Activated CD4-positive, CD25-positive, alpha-beta regulatory T cell treated with anti-CD3 and anti-CD28 coated beads, Interleukin-2, amount 50 U/mL, for 72 hours (primary cell): ENCODE measurements around the gene OR2G6.

Experiments used
- DNase-seq: peaks from one replicate; pipeline ENCODE4 v3.0.0; 2021

Gene OR2G6

DNA sequence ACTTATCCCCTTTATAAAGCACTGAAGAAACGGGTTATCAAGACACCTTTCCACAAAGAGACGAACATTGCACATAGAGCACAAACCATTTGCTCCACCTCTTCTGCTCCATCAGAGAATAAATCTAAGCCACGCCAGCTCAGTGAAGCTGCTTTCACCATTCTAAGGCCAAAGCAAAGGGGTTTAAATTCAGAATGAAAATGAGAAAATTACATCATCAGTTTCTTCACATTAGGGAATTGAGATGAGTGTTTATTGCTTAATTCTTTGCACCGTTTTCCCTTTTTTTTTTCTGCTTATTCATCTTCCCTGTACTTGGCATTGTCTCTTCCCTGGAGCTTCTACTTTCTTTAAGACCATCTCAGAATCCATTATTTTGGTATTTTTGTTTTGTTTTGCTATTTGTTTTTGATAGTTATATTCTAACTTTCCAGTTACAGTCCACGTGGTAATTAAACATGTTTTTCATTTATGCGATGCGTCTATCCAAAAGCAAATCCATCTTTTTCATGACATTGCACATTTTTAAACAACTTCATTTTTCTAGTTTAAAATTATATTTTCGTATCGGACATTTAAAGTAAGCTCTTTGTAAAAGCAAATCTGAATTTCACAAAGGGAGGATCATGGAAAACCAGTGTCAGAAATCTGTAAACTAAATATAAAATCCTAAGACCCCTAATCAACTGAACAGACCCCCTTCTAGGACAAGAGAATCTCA lies 68.5 kb downstream of the OR2G6 start:
- DNase-seq = no peak
